Measurements from ENCODE around the gene TSEN15.
A peak's percentile ranks its signal among the peaks of the same experiment; 100 is the strongest.
"Not testable (repeated sequence)": the region's sequence is repeated elsewhere in the genome, so short reads cannot be mapped to it uniquely, and the experiment has no call there.

The TSEN15 gene

DNA sequence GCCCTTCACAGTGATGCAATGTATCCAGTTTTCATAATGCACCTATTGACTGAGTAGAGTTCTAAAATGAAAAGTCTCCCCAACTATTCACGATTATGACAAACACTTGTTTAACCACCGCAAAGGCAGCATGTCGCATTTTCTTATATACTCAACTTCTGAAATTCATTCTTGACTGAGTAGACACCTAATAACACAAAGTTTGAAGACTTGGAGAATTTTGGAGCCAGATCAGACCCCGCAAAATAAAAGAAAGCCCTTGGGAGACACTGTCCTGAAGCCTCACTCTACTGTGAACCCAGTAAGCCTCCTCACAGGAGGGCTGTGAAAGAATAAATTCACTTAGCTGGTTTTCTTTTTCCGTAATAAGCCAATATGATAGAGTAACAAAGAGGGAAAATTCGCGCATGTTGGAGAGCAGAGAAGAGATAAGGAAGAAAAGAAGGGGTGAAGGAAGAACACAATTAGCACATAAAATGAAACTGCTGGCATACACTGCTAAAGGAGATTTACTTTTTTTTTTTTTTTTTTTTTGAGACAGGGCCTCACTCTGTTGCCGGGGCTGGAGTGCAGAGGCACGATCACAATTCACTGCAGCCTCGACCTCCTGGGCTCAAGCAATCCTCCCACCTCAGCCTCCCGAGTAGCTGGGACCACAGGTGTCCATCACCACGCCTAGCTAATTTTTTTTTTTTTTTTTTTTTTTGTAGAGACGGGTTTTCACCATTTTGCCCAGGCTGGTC is 13.5 kb upstream of the TSEN15 start:
- H3K27ac Mint-ChIP-seq = no peak overlapping the region
- H3K4me1 Mint-ChIP-seq (ENCODE audit: low read depth) = peaks cover 19% of the 10 kb centered on the region
- no peaks in the 10 kb centered on the region for H3K9me3 Mint-ChIP-seq
- H3K4me3 Mint-ChIP-seq = peak overlapping the region; percentile 76
- H3K36me3 Mint-ChIP-seq (ENCODE audit: low read depth) = no peaks in the 10 kb centered on the region
- peaks cover 77% of the 10 kb centered on the region for H3K27me3 Mint-ChIP-seq

DNA sequence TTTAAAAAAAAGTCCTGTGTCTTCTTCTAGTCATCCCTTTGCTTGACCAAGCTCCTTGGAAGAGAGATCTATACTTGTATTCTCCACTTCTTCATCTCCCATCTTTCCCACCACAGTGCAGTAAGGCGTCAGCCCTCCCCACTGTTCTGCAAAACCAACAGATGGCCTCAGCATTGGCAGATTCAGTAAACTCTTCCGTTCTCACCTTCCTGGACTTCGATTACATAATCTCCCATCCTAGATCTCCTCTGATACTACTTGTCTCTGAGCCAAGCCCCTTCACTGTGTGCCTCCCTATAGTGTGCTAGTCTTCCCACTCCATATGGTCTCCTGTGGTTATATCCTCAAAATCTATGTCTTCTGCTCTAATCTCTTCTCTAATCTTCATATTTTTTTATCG is 12.4 kb upstream of the TSEN15 start:
- peaks cover 76% of the 10 kb centered on the region for H3K27me3 Mint-ChIP-seq
- no peak overlapping the region for H3K4me3 Mint-ChIP-seq
- H3K36me3 Mint-ChIP-seq (ENCODE audit: low read depth) = no peaks in the 10 kb centered on the region
- peaks cover 19% of the 10 kb centered on the region for H3K4me1 Mint-ChIP-seq (ENCODE audit: low read depth)
- H3K9me3 Mint-ChIP-seq = no peaks in the 10 kb centered on the region
- H3K27ac Mint-ChIP-seq = no peak overlapping the region

DNA sequence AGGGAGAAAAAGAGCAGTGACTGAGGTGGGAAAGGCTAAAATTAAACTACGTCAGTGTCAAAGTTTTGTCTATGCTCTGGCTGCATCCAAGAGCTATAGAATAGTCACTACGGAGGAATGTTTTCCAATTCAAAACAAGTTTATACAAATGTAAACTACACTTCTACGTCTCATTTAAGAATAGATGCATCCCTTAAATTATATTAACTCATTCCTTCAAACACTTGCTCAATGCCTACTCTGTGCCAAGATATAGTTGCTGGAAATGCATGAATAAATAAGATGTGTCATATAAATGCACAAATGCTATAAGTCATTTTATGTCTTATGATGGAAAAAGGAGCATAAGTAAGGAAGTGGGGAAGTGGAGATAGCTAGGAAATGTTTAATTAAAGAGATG is 9.8 kb upstream of the TSEN15 start:
- no peak overlapping the region for H3K4me3 Mint-ChIP-seq
- H3K27me3 Mint-ChIP-seq = peaks cover 58% of the 10 kb centered on the region
- H3K27ac Mint-ChIP-seq = no peak overlapping the region
- H3K36me3 Mint-ChIP-seq (ENCODE audit: low read depth) = no peaks in the 10 kb centered on the region
- H3K9me3 Mint-ChIP-seq = no peaks in the 10 kb centered on the region
- H3K4me1 Mint-ChIP-seq (ENCODE audit: low read depth) = peaks cover 15% of the 10 kb centered on the region

DNA sequence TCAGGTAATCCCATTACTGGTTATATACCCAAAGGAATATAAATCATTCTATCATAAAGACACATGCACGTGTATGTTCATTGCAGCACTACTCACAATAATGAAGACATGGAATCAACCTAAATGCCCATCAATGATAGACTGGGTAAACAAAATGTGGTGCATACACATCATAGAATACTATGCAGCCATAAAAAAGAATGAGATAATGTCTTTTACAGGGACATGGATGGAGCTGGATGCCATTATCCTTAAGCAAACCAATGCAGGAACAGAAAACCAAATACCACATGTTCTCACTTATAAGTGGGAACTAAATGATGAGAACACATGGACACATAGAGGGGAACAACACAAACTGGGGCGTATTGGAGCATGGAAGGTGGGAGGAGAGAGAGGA is 8.2 kb upstream of the TSEN15 start:
- peaks cover 64% of the 10 kb centered on the region for H3K27me3 Mint-ChIP-seq
- H3K4me3 Mint-ChIP-seq; H3K36me3 Mint-ChIP-seq (ENCODE audit: low read depth); H3K27ac Mint-ChIP-seq; H3K9me3 Mint-ChIP-seq; H3K4me1 Mint-ChIP-seq (ENCODE audit: low read depth): not testable (repeated sequence)

DNA sequence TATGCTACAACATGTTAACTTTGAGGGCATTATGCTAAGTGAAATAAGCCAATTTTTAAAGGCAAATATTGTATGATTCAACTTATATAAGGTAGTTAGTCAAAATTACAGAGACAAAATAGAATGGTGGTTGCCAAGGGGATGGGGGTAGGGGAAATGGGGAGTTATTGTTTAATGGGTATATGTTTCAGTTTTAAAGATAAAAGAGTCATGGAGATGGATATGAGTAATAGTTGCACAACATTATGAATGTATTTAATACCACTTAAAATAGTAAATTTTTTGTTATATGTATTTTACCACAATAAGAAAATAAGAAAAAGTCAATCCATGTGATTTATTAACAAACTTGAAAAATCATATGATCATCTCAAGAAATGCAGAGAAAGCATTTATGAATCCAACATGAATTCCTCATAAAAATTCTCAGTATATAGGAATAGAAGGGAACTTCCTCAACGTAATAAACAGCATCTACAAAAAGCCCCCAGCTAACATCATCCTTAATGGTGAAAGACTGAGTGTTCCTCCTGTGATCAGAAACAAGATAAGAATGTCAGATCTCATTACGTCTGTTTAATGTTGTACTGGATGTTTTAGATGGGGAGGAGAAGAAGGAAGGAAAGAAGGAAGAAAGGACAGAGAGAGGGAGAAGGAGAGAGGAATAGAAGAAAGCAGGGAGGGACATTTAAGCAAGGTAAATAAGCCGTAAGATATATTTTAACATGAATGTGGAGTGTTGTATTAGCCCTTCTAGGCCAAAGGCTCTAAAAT is 6.7 kb upstream of the TSEN15 start:
- Mint-ChIP-seq H3K36me3 (ENCODE audit: low read depth) (no peaks in the 10 kb centered on the region), H3K4me1 (ENCODE audit: low read depth) (peaks cover 3% of the 10 kb centered on the region), H3K27ac (no peak overlapping the region), H3K9me3 (no peaks in the 10 kb centered on the region), H3K27me3 (peaks cover 66% of the 10 kb centered on the region), H3K4me3 (no peak overlapping the region)

DNA sequence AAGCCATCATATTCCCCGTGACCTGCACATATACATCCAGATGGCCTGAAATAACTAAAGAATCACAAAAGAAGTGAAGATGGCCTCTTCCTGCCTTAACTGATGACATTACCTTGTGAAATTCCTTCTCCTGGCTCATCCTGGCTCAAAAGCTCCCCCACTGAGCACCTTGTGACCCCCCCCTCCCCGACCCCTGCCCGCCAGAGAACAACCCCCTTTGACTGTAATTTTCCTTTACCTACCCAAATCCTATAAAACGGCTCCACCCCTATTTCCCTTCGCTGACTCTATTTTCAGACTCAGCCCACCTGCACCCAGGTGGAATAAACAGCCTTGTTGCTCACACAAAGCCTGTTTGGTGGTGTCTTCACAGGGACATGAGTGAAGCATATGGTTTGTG is 4.0 kb upstream of the TSEN15 start:
- H3K4me3 Mint-ChIP-seq; H3K9me3 Mint-ChIP-seq; H3K36me3 Mint-ChIP-seq (ENCODE audit: low read depth); H3K27ac Mint-ChIP-seq: not testable (repeated sequence)
- H3K4me1 Mint-ChIP-seq (ENCODE audit: low read depth) = peaks cover 24% of the 10 kb centered on the region
- peaks cover 50% of the 10 kb centered on the region for H3K27me3 Mint-ChIP-seq

DNA sequence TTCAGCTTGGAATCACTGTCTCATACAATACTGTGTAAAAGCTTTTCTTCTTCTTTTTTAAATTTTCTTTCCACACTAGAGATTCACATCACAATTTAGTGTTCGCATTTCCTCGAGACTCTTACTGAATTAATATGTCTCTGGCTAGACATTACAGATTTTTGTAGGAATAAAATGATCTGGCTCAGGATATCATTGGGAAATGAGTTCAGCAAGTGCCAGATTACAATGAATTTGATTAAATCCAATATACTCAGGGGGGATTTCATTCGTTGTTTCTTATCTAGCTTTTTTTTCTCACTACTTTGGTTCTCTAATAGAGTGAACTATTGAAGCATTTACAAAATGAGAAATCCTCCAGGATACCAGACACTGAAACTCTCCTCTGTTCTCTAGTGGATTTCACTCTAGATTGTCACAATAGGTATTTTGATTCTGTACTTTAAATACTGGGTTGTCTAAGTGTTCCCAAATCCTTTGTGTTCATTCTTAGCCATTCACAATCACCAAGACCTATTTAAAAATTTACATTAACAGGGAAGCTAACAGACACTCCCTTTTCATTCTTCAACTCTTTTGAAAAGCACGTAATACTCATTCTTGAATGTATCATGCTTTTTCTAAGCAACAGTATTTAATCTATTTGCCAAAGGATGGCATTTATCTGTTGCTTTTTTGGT is 2.8 kb upstream of the TSEN15 start:
- Mint-ChIP-seq H3K4me1 (ENCODE audit: low read depth) (peaks cover 35% of the 10 kb centered on the region), H3K9me3 (peaks cover 7% of the 10 kb centered on the region), H3K27ac (no peak overlapping the region), H3K4me3 (no peak overlapping the region), H3K36me3 (ENCODE audit: low read depth) (peaks cover 10% of the 10 kb centered on the region), H3K27me3 (peaks cover 39% of the 10 kb centered on the region)

DNA sequence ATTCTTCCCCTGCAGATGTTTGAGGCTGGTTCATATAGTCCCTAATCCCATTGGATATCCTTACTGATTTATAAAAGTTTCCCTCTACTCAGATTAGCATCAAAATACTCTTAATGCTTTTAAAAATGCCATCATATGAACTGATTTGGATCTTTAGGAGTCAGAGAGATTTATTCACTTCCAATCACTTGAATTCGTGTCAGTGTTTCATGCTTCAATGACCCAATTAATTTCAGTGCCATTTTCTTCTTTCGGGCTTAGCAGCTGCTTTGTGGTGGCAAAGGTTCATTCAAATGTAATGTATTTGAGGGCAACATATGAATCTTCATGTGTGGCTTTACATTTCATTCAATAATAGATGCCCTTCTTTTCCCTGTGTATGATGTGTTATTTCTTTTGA is 2.2 kb upstream of the TSEN15 start:
- peaks cover 38% of the 10 kb centered on the region for H3K27me3 Mint-ChIP-seq
- peaks cover 39% of the 10 kb centered on the region for H3K4me1 Mint-ChIP-seq (ENCODE audit: low read depth)
- H3K36me3 Mint-ChIP-seq (ENCODE audit: low read depth) = peaks cover 16% of the 10 kb centered on the region
- no peak overlapping the region for H3K27ac Mint-ChIP-seq
- H3K9me3 Mint-ChIP-seq = peaks cover 7% of the 10 kb centered on the region
- H3K4me3 Mint-ChIP-seq = no peak overlapping the region

DNA sequence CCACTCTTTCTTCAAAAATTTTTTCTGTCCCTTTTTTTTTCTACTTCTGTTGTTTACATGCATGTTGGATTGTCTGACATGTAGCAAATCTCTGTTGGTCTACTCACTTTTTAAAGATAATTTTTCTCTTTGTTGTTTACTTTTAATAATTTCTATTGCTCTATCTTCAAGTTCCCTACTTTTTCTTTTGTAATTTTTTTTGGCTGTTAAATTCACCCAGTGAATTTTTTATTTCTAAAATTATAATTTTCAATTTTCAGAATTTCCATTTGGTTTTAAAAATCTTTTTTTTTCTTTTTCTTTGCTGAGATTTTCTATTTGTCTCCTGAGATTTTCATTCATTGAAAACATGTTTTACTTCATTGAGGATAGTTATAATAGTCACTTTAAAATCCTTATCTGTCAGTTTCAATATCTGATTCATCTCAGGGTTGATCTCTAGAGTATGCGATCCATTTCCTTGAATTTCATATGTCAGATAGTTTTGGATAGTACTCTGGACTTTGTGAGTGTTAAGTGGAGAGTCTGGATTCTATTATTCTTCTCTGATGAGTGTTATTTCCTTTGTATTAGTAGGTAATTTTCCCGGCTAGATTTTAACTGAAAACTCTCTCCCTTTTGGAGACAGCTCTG is 1.6 kb upstream of the TSEN15 start:
- Mint-ChIP-seq H3K36me3 (ENCODE audit: low read depth) (peaks cover 22% of the 10 kb centered on the region), H3K4me3 (no peak overlapping the region), H3K9me3 (peaks cover 7% of the 10 kb centered on the region), H3K27me3 (peaks cover 36% of the 10 kb centered on the region), H3K27ac (peak overlapping the region; percentile 97), H3K4me1 (ENCODE audit: low read depth) (peaks cover 38% of the 10 kb centered on the region)

DNA sequence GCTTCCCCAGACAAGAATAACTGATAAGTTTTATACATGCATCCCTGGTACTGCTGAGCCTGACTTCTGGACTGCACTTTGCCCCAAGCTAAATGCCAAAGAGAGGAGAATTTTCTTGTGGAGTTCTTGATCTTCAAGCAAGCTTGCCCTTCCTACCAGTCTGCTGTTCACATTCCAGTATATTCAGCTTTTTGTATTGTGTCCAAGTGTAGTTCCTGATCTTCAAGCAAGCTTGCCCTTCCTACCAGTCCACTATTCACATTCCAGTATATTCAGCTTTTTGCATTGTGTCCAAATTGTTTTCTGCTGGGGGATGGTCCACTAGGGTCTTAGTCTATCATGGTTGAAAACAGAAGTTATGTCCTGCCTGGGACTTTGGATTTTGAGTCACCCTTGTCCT is 894 bp upstream of the TSEN15 start:
- H3K36me3 Mint-ChIP-seq (ENCODE audit: low read depth) = peaks cover 26% of the 10 kb centered on the region
- H3K4me3 Mint-ChIP-seq = peak overlapping the region; percentile 97
- H3K27me3 Mint-ChIP-seq = peaks cover 33% of the 10 kb centered on the region
- peaks cover 36% of the 10 kb centered on the region for H3K4me1 Mint-ChIP-seq (ENCODE audit: low read depth)
- peak overlapping the region; percentile 97 for H3K27ac Mint-ChIP-seq
- H3K9me3 Mint-ChIP-seq = peaks cover 7% of the 10 kb centered on the region

DNA sequence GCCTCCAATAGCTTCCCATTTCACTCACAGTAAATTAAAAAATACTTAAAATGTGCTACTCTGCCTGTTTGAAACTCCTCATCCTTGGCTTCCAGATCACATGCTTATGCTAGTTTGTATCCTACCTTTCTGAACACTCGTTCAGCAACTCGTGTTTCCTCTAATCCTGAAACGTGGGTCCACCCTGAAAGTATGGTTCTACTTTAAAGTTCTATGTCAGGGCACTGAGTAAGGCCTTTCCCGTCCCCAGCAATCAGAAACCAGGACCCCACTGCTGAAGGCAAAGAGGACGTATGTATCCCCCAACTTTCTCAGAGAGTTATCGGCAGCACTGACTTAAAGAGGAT is 419 bp upstream of the TSEN15 start:
- peak overlapping the region; percentile 97 for H3K27ac Mint-ChIP-seq
- peaks cover 29% of the 10 kb centered on the region for H3K36me3 Mint-ChIP-seq (ENCODE audit: low read depth)
- peaks cover 7% of the 10 kb centered on the region for H3K9me3 Mint-ChIP-seq
- peak overlapping the region; percentile 97 for H3K4me3 Mint-ChIP-seq
- H3K27me3 Mint-ChIP-seq = peaks cover 33% of the 10 kb centered on the region
- H3K4me1 Mint-ChIP-seq (ENCODE audit: low read depth) = peaks cover 36% of the 10 kb centered on the region

DNA sequence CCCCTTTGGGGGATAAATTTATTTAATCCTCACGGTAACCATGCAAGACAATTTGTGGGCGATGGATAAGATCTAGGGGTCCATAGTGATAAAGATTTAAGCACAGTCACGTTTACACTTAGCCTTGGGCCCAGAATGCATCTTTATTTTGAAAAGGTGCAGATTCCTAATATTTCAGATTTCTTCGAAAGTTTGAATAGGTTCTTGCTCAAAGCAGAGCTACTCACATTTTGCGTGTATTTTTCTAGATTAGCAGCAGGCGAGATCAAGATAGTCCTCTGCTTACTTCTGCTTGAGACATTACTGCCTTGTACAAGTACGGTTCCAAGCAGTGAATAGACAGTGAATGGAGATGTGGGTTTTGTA is 647 bp downstream of the TSEN15 start:
- Mint-ChIP-seq H3K9me3 (peaks cover 7% of the 10 kb centered on the region), H3K4me3 (peak overlapping the region; percentile 97), H3K27me3 (peaks cover 30% of the 10 kb centered on the region), H3K4me1 (ENCODE audit: low read depth) (peaks cover 44% of the 10 kb centered on the region), H3K36me3 (ENCODE audit: low read depth) (peaks cover 40% of the 10 kb centered on the region), H3K27ac (peak overlapping the region; percentile 97)

DNA sequence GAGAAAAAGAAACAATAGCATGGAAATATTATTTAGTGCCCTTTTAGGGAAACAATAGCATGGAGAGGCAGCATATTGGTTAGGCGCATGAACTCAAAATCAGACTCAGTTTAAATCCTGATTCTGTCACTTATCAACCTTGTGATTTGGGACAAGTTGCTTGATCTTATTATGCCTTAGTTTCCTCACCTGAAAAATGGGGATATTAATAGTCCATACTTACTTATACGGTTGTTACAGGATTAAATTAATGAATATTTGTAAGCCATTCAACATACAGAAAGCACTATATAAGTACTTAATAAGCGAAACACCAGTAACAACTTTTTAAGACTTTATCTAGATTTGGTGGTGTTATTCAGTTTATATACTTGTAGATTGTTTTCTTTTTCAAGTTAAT is 1.2 kb downstream of the TSEN15 start:
- H3K27ac Mint-ChIP-seq = peak overlapping the region; percentile 97
- peaks cover 24% of the 10 kb centered on the region for H3K27me3 Mint-ChIP-seq
- peaks cover 7% of the 10 kb centered on the region for H3K9me3 Mint-ChIP-seq
- H3K4me3 Mint-ChIP-seq = peak overlapping the region; percentile 97
- H3K4me1 Mint-ChIP-seq (ENCODE audit: low read depth) = peaks cover 45% of the 10 kb centered on the region
- H3K36me3 Mint-ChIP-seq (ENCODE audit: low read depth) = peaks cover 41% of the 10 kb centered on the region

DNA sequence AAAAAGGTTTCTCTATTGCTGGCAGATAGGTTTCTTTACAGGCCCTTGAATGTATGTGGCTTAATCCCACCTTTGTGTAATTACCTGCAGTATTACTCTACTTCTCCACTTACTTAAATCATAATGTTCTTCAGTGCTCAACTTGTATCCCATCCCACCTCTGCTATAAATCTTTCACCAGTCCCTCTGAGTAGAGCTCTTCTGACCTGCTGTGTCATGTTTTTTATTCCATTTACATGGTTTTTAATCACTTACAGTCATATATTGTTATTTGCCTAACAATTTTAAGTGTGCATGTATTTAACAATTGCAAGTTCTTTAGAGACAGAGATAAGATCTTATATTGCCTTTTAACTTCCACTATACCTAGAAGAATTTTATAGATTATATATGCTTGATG is 2.4 kb downstream of the TSEN15 start:
- Mint-ChIP-seq H3K36me3 (ENCODE audit: low read depth) (peaks cover 47% of the 10 kb centered on the region), H3K4me3 (peak overlapping the region; percentile 67), H3K4me1 (ENCODE audit: low read depth) (peaks cover 48% of the 10 kb centered on the region)

More for the DNA sequence above, 2.4 kb downstream of the TSEN15 start:
- H3K9me3 Mint-ChIP-seq = peaks cover 7% of the 10 kb centered on the region
- H3K27me3 Mint-ChIP-seq = peaks cover 13% of the 10 kb centered on the region
- no peak overlapping the region for H3K27ac Mint-ChIP-seq
